GM19238 (cell line): ENCODE results near the gene HOXD1.

Experiments
- DNase-seq: peaks from one replicate; pipeline ENCODE4 v3.0.0; 2011; ENCODE audit warnings: low spot score; ENCODE audit not compliant: insufficient read length

Gene HOXD1

GRCh38 chr2:176152350-176153181 is 35.9 kb upstream of the HOXD1 start:
- DNase-seq, result no peak

GRCh38 chr2:176154576-176155252 is 33.8 kb upstream of the HOXD1 start:
- DNase-seq, result no peak

- DNase-seq, result no peak
Measured at GRCh38 chr2:176155356-176156044, 33.0 kb upstream of the HOXD1 start.

GRCh38 chr2:176156301-176156806 is 32.1 kb upstream of the HOXD1 start:
- DNase-seq, result no peak

GRCh38 chr2:176156807-176157498 is 31.5 kb upstream of the HOXD1 start, which contains the start of gene HOXD3:
Gene HOXD3, plus strand, starts transcription at chr2:176157307. Its CDS starts 11,808 bp downstream, at chr2:176169115.
- no peak for DNase-seq

- no peak for DNase-seq
Measured at GRCh38 chr2:176157499-176158185, 30.8 kb upstream of the HOXD1 start.

- no peak for DNase-seq
Measured at GRCh38 chr2:176158186-176158591, 30.3 kb upstream of the HOXD1 start.

- DNase-seq, result no peak
Measured at GRCh38 chr2:176158855-176159662, 29.4 kb upstream of the HOXD1 start.

GRCh38 chr2:176159663-176160250 is 28.7 kb upstream of the HOXD1 start:
- no peak for DNase-seq

- no peak for DNase-seq
Measured at GRCh38 chr2:176160251-176160985, 28.1 kb upstream of the HOXD1 start.

GRCh38 chr2:176160986-176161824 is 27.3 kb upstream of the HOXD1 start:
- DNase-seq, result no peak

- DNase-seq, result no peak
Measured at GRCh38 chr2:176161825-176162626, 26.4 kb upstream of the HOXD1 start.

GRCh38 chr2:176162911-176163671 is 25.4 kb upstream of the HOXD1 start:
- no peak for DNase-seq

GRCh38 chr2:176163672-176164056 is 24.8 kb upstream of the HOXD1 start:
- DNase-seq, result no peak

GRCh38 chr2:176164201-176164600 is 24.3 kb upstream of the HOXD1 start:
- no peak for DNase-seq
